ENCODE data around the gene SORCS1.

DNA sequence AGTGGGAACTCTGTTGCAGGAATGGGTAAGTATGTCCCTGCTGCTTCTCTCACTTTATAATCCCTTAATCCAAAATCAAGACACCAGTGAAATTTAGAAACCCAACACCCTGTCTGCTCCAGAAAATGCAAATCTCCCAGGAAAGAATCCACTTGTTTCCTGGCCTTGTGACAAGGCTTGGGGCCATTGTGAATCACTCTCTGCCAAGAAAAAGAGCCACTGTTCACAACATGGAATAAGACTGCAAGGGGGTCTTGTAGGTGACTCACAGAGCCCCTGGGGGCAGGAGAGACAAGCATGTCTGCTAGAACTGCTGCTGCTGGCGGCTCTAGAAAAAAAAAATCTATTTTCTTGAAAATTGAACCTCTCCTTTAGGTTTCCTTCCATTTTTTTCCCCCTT is 191.2 kb downstream of the SORCS1 start:
- TF ChIP-seq EZH2 (IDR thresholded peaks at IDR 0.05; ENCODE audit: insufficient read depth, poor library complexity, severe bottlenecking) (no peak), EZH2phosphoT487 (IDR thresholded peaks at IDR 0.05; ENCODE audit: insufficient read depth, low read depth) (no peak)

Measured in GM23248 (cell line).